SK-N-MC (cell line): ENCODE measurements around the gene GTPBP1.
A peak's percentile ranks its signal among the peaks of the same experiment; 100 is the strongest.

ENCODE experiments used
- DNase-seq: peaks from one replicate; pipeline ENCODE4 v3.0.0-alpha.2; 2011; ENCODE audit warnings: low read depth, low spot score
- H3K27ac ChIP-seq: fragments of 200-600 bp; sonication (generic); 2 replicates; pipeline ENCODE4 v1.5.1; 2016; ENCODE audit warnings: mixed run types
- H3K36me3 ChIP-seq: fragments of 200-600 bp; sonication (generic); 2 replicates; pipeline ENCODE4 v1.6.1; 2017; ENCODE audit warnings: antibody characterized with exemption, low read length, mixed read lengths; ENCODE audit not compliant: insufficient read depth
- H3K4me3 ChIP-seq: fragments of 200-600 bp; sonication (generic); 2 replicates; pipeline ENCODE4 v1.5.1; 2016
- H3K9ac ChIP-seq: fragments of 200-600 bp; sonication (generic); 2 replicates; pipeline ENCODE4 v1.8.0; 2017; ENCODE audit warnings: mixed run types, mixed read lengths; ENCODE audit not compliant: insufficient read length
- H3K9me3 ChIP-seq: fragments of 200-600 bp; sonication (generic); 2 replicates; pipeline ENCODE4 v1.6.1; 2017; ENCODE audit warnings: low read depth, mild to moderate bottlenecking, antibody characterized with exemption, low read length, moderate library complexity, mixed read lengths
- EZH2 ChIP-seq: fragments of 200-600 bp; sonication (generic); IDR thresholded peaks from one replicate; pipeline ENCODE4 v1.6.1; 2017; ENCODE audit warnings: antibody characterized with exemption
- FOXP2 ChIP-seq: optimal IDR thresholded peaks from 2 replicates; pipeline ENCODE3; 2011; ENCODE audit warnings: mild to moderate bottlenecking, moderate library complexity; ENCODE audit not compliant: insufficient read depth; ENCODE audit errors: extremely low read length, control extremely low read depth
- POLR2AphosphoS5 ChIP-seq: IDR thresholded peaks from 2 replicates; pipeline ENCODE4 v1.6.1; 2012; ENCODE audit warnings: mild to moderate bottlenecking, low read depth, low read length, borderline replicate concordance

The GTPBP1 gene

DNA sequence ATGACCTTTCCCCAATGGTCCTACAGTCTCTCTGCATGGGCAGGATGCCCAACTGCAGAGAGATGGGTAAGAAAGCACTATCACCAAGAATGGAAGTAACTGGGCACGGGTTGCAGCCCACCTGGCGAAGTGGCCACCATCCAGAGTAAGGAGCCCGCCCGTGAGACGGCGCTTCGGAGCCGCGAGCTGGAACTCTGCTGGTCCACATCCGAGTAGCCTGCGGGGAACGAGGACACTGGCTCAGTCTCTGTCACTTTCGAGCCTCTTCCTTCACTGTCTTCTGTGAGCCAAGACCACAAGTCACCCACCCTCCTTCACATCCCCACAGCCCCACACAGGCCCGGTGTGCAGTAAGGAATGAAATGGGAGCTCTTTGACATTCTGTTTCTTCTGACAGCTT is 44.4 kb downstream of the GTPBP1 start:
- Histone ChIP-seq H3K36me3 (peaks cover 59% of the 10 kb centered on the region), H3K9ac (no peak overlapping the region), H3K27ac (no peak overlapping the region), H3K4me3 (no peak overlapping the region), H3K9me3 (no peaks in the 10 kb centered on the region)
- no peak for DNase-seq
- no peak for TF ChIP-seq POLR2AphosphoS5
- no peak for TF ChIP-seq FOXP2
- TF ChIP-seq EZH2: no peak

DNA sequence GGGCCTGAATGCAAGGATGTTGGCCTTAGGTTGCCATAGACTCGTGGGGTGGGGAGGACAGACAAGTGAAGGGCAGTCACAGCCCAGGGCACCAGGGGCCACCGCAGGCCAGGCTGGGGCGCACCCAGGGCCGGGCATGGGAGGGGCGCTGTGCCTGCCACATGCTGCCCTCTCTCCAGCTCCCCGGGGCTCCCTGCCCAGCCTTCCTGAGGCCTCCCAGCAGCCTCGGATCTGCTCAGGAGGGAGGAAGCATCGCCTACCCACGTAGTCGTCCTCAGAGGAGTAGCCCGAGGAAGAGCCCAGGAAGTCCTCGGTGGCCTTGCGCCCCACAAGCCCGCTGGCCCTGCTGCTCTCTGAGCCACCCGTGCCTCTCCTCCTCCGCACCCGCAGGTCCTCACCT is 44.9 kb downstream of the GTPBP1 start:
- DNase-seq: no peak
- Histone ChIP-seq H3K27ac (no peak overlapping the region), H3K9me3 (no peaks in the 10 kb centered on the region), H3K9ac (no peak overlapping the region), H3K36me3 (peaks cover 53% of the 10 kb centered on the region), H3K4me3 (no peak overlapping the region)
- TF ChIP-seq FOXP2 (no peak), EZH2 (no peak), POLR2AphosphoS5 (no peak)

DNA sequence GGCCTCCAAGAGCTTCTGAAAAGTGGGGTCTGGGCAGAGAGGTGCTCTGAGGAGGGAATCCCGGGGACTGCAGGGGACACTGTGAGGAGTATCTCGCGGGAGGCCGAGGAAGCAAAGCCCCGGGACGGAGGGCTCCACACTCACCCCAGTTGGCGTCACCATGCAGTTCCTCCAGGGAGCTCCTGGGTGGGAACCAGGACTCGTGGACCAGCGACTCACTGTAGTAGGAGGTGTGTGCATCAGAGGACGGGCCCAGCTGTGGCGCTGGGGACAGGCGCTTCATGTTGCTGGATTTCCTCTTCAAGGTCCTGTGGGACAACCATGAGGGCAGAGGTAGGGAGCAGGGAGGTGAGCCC is 45.3 kb downstream of the GTPBP1 start:
- Histone ChIP-seq H3K9me3 (no peaks in the 10 kb centered on the region), H3K27ac (no peak overlapping the region), H3K36me3 (peaks cover 49% of the 10 kb centered on the region), H3K9ac (no peak overlapping the region), H3K4me3 (no peak overlapping the region)
- TF ChIP-seq EZH2 (no peak), FOXP2 (no peak), POLR2AphosphoS5 (no peak)
- DNase-seq: no peak

DNA sequence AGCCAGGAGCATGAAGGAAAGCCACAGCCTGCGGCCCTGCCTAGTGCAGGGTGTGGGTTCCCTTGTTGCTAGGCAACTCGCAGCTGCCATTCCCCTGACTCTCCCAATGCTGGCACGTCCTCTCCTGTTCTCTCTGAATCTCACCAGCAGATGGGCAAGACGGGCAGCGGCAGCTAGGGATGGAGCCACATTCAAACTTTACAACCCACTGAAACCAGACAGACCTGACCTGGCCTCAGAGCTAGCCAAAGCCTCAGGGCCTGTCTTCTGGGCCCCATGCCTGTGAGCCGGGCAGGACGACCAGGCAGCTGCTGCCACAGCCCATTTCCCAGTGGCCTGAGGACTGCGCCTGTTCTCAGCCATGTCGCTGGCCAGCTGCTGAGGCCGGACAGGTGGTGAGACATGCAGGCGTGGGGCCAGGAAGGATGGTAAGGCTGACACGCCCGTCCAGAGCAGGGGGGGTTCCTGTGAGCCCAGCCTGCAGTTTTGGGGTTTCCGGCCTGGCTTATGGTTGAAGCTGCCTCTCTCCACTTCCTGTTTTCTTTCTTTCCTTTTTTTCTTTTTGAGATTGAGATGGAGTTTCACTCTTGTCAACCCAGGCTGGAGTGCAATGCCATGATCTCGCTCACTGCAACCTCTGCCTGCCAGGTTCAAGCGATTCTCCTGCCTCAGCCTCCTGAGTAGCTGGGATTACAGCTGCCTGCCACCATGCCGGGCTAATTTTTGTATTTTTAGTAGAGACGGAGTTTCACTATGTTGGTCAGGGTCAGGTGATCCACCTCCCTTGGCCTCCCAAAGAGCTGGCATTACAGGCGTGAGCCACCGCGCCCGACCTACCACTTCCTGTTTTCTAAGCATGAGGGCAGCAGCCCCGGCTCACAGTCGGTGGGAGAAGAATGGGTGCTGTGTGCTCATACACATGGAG is 45.9 kb downstream of the GTPBP1 start:
- no peak overlapping the region for H3K27ac ChIP-seq

DNA sequence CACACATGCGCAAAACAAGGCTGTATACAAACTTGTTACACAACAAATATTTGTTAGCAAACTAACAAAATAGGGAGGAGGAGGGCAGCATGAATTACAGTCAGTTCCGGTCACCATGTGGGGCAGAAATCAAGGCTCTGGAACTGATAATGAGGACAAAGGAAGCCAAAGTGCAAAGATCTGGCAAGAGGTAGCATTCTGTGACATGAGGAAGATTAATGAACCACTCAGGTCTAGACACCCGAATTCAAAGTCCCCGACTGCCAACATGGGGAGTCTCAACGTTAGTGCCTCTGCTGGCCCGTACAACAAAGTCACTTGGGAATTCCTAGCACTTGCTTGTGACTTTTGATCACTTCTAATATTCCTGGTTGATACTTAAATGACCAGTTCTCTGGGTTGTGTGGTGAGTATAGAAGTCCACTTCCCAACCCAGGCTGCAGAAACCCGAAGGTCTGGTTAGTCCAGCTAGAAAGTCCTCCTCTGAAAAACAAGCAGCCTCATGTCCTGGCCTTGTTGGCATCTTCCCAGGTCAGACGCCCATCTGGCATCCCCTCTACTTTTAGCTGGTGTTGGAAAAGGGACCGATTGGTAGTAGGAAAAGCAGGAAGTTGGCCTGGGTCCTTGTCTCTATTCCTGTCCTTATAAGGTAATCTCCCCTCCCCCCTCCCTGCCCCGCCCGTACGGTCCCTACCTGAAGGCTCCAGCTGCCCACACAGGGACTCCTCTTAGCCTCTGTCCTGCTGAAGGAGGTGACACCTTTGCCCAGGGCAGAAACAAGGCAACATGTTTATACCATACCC is 48.4 kb downstream of the GTPBP1 start:
- peak overlapping the region; percentile 86 for H3K4me3 ChIP-seq
- H3K27ac ChIP-seq: no peak overlapping the region
- peaks cover 31% of the 10 kb centered on the region for H3K36me3 ChIP-seq
- DNase-seq: no peak
- H3K9me3 ChIP-seq: no peaks in the 10 kb centered on the region
- TF ChIP-seq FOXP2: no peak
- TF ChIP-seq EZH2: no peak
- no peak for TF ChIP-seq POLR2AphosphoS5
- H3K9ac ChIP-seq: peak overlapping the region; percentile 72

More for the DNA sequence above, 45.9 kb downstream of the GTPBP1 start:
- TF ChIP-seq FOXP2: no peak
- TF ChIP-seq EZH2: no peak
- TF ChIP-seq POLR2AphosphoS5: no peak
- no peaks in the 10 kb centered on the region for H3K9me3 ChIP-seq
- peaks cover 45% of the 10 kb centered on the region for H3K36me3 ChIP-seq
- H3K9ac ChIP-seq: no peak overlapping the region
- no peak for DNase-seq
- H3K4me3 ChIP-seq: no peak overlapping the region

DNA sequence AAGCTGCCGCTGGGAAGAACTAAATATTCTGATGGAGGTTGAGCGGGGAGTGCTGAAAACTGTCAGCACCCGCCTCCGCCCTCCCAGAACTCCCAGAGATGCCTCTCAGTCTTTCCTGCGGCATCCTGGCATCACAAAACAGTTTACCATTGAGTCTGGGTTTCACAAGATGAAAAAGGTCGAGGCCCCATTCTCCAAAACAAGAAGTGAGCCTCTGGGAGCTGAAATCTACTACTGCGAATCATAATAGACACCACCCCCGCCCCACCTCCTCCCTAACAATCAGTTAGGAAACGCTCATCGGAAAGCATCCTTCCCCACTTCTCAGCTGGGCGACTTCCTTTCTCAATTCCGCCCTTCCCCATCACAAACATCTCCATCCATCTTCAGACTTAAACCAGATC is 49.0 kb downstream of the GTPBP1 start:
- Histone ChIP-seq H3K27ac (no peak overlapping the region), H3K9me3 (no peaks in the 10 kb centered on the region), H3K9ac (peak overlapping the region; percentile 72), H3K36me3 (peaks cover 26% of the 10 kb centered on the region; the same call in 1 of the 2 replicates), H3K4me3 (peak overlapping the region; percentile 86)
- DNase-seq: no peak
- TF ChIP-seq POLR2AphosphoS5 (no peak), EZH2 (no peak)

DNA sequence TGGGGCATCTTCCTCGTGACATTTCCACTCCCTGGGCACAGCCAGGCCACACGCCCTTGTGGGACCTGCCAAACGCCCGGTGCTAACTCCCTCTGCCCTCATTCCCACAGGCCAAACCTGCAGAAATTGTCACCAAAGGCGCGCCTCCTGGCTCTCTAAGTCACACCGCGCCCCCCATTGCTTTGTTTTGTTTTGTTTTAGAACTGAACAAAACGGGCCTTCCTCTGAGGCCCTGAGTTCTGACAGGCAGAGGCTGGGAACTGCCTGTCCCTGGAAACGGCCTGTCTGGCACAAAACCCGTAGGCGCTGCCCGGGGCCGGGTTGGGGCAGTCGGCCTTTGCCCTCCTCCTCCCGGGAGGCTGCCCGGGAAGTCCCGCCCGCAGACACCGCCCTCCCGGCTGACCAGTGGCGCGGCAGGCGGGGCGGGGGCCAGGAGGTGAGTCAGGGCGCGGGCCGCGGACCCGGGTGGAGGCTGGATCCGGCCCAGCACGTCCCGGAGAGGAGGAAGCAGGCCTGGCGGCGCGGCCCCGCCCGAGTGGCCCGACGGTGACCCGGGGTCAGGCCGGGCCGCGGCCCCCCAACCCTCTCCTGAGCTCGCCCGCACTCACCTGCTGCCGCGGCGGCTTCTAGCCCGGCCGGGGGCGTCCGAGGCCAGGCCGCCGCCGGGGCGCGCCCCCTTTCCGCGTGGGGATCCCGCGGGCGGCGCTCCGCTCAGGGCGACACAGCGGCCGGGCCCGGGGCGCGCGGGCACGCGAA is 49.6 kb downstream of the GTPBP1 start:
- Histone ChIP-seq H3K27ac (no peak overlapping the region), H3K36me3 (peaks cover 21% of the 10 kb centered on the region; the same call in 1 of the 2 replicates), H3K4me3 (peak overlapping the region; percentile 86), H3K9ac (peak overlapping the region; percentile 72), H3K9me3 (no peaks in the 10 kb centered on the region)
- TF ChIP-seq POLR2AphosphoS5 (no peak), FOXP2 (no peak), EZH2 (no peak)
- no peak for DNase-seq

DNA sequence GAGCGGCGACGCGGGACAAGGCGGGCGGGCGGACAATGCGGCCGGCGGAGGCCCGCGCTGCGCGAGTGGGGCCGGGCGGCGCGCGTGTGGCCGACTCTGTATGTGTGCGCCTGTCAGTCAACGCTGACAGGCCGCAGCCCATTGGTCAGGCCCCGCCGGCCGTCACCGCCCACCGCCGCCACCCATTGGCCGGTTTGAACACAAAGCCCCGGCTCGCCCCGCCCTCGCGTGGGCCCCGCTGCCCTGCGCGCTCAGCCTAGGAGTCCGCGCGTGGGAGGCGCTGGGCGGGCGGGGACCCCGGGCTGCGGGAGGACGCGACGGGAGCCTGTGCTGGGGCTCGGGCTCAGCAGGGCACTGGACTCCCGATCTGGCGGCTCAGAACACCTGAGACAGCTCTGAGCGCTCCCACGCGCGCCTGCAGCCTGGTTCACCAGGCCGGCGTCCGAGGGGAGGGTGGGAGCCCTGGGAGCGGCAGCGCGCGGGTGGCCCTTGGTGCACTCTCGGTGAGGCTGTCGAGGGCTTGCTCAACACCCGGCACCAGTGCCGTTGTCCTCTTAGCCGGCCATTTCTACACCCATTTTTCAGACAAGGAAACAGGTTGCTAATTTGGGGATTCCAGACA is 50.3 kb downstream of the GTPBP1 start, which contains the start of gene SUN2:
SUN2 (minus strand) TSS at position 88 of the 622 bp plus-strand sequence. CDS start 3,370 bp downstream, outside the sequence.
- H3K9me3 ChIP-seq: no peaks in the 10 kb centered on the region
- 0 out of 2 replicates have a peak within 1 kb of the TSS, but pooled peaks have one; percentile 10 for H3K27ac ChIP-seq
- H3K9ac ChIP-seq: peak within 1 kb of the TSS; percentile 86
- no peak for DNase-seq
- H3K36me3 ChIP-seq: peaks cover 14% of the 10 kb centered on the region; the same call in 1 of the 2 replicates
- TF ChIP-seq FOXP2 (no peak), POLR2AphosphoS5 (peak; percentile 57)
- H3K4me3 ChIP-seq: peak within 1 kb of the TSS; percentile 86
